GM12801 (cell line): ENCODE measurements around the gene TNRC6C.

Source experiments
- CTCF ChIP-seq: IDR thresholded peaks from one replicate; pipeline ENCODE4 v1.5.1; 2011; ENCODE audit warnings: control low read depth; ENCODE audit not compliant: insufficient read length; ENCODE audit errors: extremely low read depth

Gene TNRC6C

GRCh38 chr17:78075011-78075410 is 116.5 kb downstream of the TNRC6C start:
- no peak for TF ChIP-seq CTCF

GRCh38 chr17:78075545-78075944 is 117.0 kb downstream of the TNRC6C start:
- TF ChIP-seq CTCF, result no peak

- TF ChIP-seq CTCF, result no peak
These were observed 120.8 kb downstream of the TNRC6C start for GRCh38 chr17:78079253-78079652.

GRCh38 chr17:78081551-78081950 is 123.0 kb downstream of the TNRC6C start:
- TF ChIP-seq CTCF, result no peak

- TF ChIP-seq CTCF, result no peak
These were observed 124.5 kb downstream of the TNRC6C start for GRCh38 chr17:78082988-78083387.

- TF ChIP-seq CTCF, result no peak
These were observed 128.2 kb downstream of the TNRC6C start for GRCh38 chr17:78086740-78087139.

- no peak for TF ChIP-seq CTCF
These were observed 130.0 kb downstream of the TNRC6C start for GRCh38 chr17:78088529-78088928.
